Gastroesophageal sphincter (tissue), 4 donors: ENCODE measurements around the gene ADAMTSL2. TPM values are rescaled to one million over a fixed set of nuclear protein-coding genes. Genes with fewer than 3 reads are reported as not detected.

ENCODE experiments used
- ATAC-seq: fragments of 150-250 bp; one replicate; pipeline ENCODE4 v1.9.1; 2016; ENCODE audit warnings: mild to moderate bottlenecking, moderate library complexity
- H3K27ac ChIP-seq, 4 donors: fragments of 200-600 bp; sonication (generic) in 3 of 4; 1 replicate in 3 of 4; 2 replicates in 1 of 4; pipeline ENCODE4 v1.5.1; 2016 to 2019
- H3K27me3 ChIP-seq: fragments of 200-600 bp; sonication (generic); one replicate; pipeline ENCODE4 v1.5.1; 2019
- H3K36me3 ChIP-seq, 2 donors: fragments of 200-600 bp; sonication (generic); one replicate each; pipeline ENCODE4 v1.5.1; 2019; ENCODE audit warnings: control low read depth in 1 of 2
- H3K4me1 ChIP-seq, 3 donors: fragments of 200-600 bp; sonication (generic); 1 replicate in 2 of 3; 2 replicates in 1 of 3; pipeline ENCODE4 v1.5.1; 2016 to 2019; ENCODE audit warnings: control low read depth in 2 of 3
- H3K4me3 ChIP-seq, 2 donors: fragments of 200-600 bp; sonication (generic); one replicate each; pipeline ENCODE4 v1.5.1; 2019; ENCODE audit warnings: mild to moderate bottlenecking in 1 of 2, moderate library complexity in 1 of 2
- H3K9me3 ChIP-seq, 3 donors: fragments of 200-600 bp; sonication (generic); one replicate each; pipeline ENCODE4 v1.5.1; 2017 to 2019; ENCODE audit warnings: control low read depth in 2 of 3
- CTCF ChIP-seq, 4 experiments: fragments of 200-600 bp in 2 of 4; fragments of 450-650 bp in 2 of 4; sonication (generic) in 1 of 4; IDR thresholded peaks; one replicate each; pipeline ENCODE4 v1.5.1; 2017 to 2019; ENCODE audit warnings: antibody characterized with exemption in 4 of 4, mild to moderate bottlenecking in 2 of 4, moderate library complexity in 2 of 4
- EP300 ChIP-seq: sonication (generic); formaldehyde crosslinking; IDR thresholded peaks from one replicate; pipeline ENCODE4 v1.6.1; 2017; ENCODE audit warnings: antibody characterized with exemption, mild to moderate bottlenecking
- POLR2A ChIP-seq, 2 donors: fragments of 450-650 bp; IDR thresholded peaks; one replicate each; pipeline ENCODE4 v1.6.1; 2017; ENCODE audit warnings: antibody characterized with exemption in 2 of 2, mild to moderate bottlenecking in 2 of 2, moderate library complexity in 1 of 2
- POLR2AphosphoS5 ChIP-seq: sonication (generic); formaldehyde crosslinking; IDR thresholded peaks from one replicate; pipeline ENCODE4 v1.6.1; 2017; ENCODE audit warnings: antibody characterized with exemption
- WGBS, 2 donors: methylation state at CpG; one replicate each; pipeline ENCODE4 v1.1.5; 2018; ENCODE audit warnings: low coverage in 1 of 2; 5-methylcytosine and 5-hydroxymethylcytosine counted together
- total RNA-seq, 4 donors: library from RNA; depleted of rRNA; stranded (reverse); fragments of >200 nt; gene quantifications; one replicate each; pipeline ENCODE4 v1.1.0, GENCODE V29; 2016

The ADAMTSL2 gene
- total RNA-seq, 4 donors from 2014 or later = 2.0 to 5.8 (median 3.1) TPM

- Histone ChIP-seq H3K27me3 (peaks cover 49% of the 10 kb centered on the region), H3K4me1 (peaks cover 0 to 25% (median 13%) of the 10 kb centered on the region in 3 donors), H3K9me3 (peaks cover 0 to 15% (median 0%) of the 10 kb centered on the region in 3 donors), H3K4me3 (no peak overlapping the region), H3K27ac (no peak overlapping the region), H3K36me3 (no peaks in the 10 kb centered on the region)
- TF ChIP-seq CTCF (IDR thresholded peaks at IDR 0.05) = no peak
- TF ChIP-seq POLR2AphosphoS5 = no peak
- no peak for TF ChIP-seq POLR2A (IDR thresholded peaks at IDR 0.05)
- no peak for TF ChIP-seq EP300
- WGBS, 2 donors = 94 to 100% methylated on average over 1 of the region's 1 CpG
- no peak for ATAC-seq
These were observed 32.4 kb upstream of the ADAMTSL2 start for GRCh38 chr9:133502112-133502511.

GRCh38 chr9:133505186-133505830 is 29.2 kb upstream of the ADAMTSL2 start:
- no peak for ATAC-seq
- H3K27ac ChIP-seq = peak overlapping the region in 3 of 4 donors; percentile 43 to 60 (median 44)
- WGBS, 2 donors = 100% methylated on average over 1 of the region's 13 CpGs; no CpG with 5 or more reads in 1 of the 2 donors
- H3K27me3 ChIP-seq = peaks cover 34% of the 10 kb centered on the region
- H3K36me3 ChIP-seq = no peaks in the 10 kb centered on the region
- H3K9me3 ChIP-seq = peaks cover 0 to 15% (median 0%) of the 10 kb centered on the region in 3 donors
- no peak overlapping the region for H3K4me3 ChIP-seq
- TF ChIP-seq CTCF (IDR thresholded peaks at IDR 0.05) = no peak
- TF ChIP-seq POLR2AphosphoS5 = no peak
- TF ChIP-seq EP300 = no peak
- TF ChIP-seq POLR2A (IDR thresholded peaks at IDR 0.05) = no peak
- peaks cover 0 to 37% (median 24%) of the 10 kb centered on the region in 3 donors for H3K4me1 ChIP-seq

- Histone ChIP-seq H3K27ac (peak overlapping the region in 3 of 4 donors; percentile 43 to 60 (median 44)), H3K4me1 (peaks cover 0 to 37% (median 24%) of the 10 kb centered on the region in 3 donors), H3K4me3 (no peak overlapping the region), H3K36me3 (no peaks in the 10 kb centered on the region), H3K27me3 (peaks cover 33% of the 10 kb centered on the region), H3K9me3 (peaks cover 0 to 15% (median 0%) of the 10 kb centered on the region in 3 donors)
- TF ChIP-seq CTCF (IDR thresholded peaks at IDR 0.05) = no peak
- no peak for TF ChIP-seq POLR2AphosphoS5
- TF ChIP-seq EP300 = no peak
- no peak for TF ChIP-seq POLR2A (IDR thresholded peaks at IDR 0.05)
- 42 to 50% methylated on average over 1 to 2 of the region's 23 CpGs for WGBS, 2 donors
- ATAC-seq = peak; percentile 72
These were observed 28.4 kb upstream of the ADAMTSL2 start for GRCh38 chr9:133505901-133506652.

- 52 to 57% methylated on average over 10 to 11 of the region's 18 CpGs for WGBS, 2 donors
- TF ChIP-seq EP300 (no peak), POLR2AphosphoS5 (no peak), POLR2A (IDR thresholded peaks at IDR 0.05) (no peak), CTCF (IDR thresholded peaks at IDR 0.05) (no peak)
- Histone ChIP-seq H3K27ac (peak overlapping the region in 3 of 4 donors; percentile 43 to 60 (median 44)), H3K9me3 (peaks cover 0 to 9% (median 0%) of the 10 kb centered on the region in 3 donors), H3K4me3 (no peak overlapping the region), H3K27me3 (peaks cover 30% of the 10 kb centered on the region), H3K36me3 (no peaks in the 10 kb centered on the region), H3K4me1 (peaks cover 0 to 37% (median 24%) of the 10 kb centered on the region in 3 donors)
- peak; percentile 64 for ATAC-seq
These were observed 27.9 kb upstream of the ADAMTSL2 start for GRCh38 chr9:133506653-133507038.
